NK-92 treated with Interleukin-12 subunit alpha and Interleukin-12 subunit beta, amount 100 ng/mL, for 24 hours (cell line): ENCODE results near the gene CD14.
"Not testable (repeated sequence)": the region's sequence is repeated elsewhere in the genome, so short reads cannot be mapped to it uniquely, and the experiment has no call there.

Experiments used
- DNase-seq: peaks from one replicate; lab custom pipeline; 2025; lab: John Stamatoyannopoulos, UW

Gene CD14

DNA sequence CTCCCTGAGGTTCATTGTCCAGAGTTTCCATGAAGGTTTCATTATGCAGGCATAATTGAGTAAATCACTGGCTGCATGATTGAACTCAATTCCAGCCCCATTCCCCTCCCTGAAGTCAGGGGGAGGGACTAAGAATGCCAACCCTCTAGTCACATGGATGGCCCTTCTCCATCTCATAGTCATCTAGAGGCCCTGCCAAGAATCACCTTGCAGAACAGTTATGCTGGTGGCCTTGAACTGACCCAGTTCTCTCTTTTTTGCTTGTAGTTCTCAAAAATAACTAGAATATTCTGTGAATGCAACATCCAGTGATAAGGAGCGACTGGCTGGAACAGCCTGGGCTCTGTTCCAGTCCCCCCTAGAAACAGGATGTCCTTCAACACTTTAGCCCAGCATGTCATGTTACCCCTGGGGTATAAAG, 36.6 kb downstream of the CD14 start:
- DNase-seq = no peak

DNA sequence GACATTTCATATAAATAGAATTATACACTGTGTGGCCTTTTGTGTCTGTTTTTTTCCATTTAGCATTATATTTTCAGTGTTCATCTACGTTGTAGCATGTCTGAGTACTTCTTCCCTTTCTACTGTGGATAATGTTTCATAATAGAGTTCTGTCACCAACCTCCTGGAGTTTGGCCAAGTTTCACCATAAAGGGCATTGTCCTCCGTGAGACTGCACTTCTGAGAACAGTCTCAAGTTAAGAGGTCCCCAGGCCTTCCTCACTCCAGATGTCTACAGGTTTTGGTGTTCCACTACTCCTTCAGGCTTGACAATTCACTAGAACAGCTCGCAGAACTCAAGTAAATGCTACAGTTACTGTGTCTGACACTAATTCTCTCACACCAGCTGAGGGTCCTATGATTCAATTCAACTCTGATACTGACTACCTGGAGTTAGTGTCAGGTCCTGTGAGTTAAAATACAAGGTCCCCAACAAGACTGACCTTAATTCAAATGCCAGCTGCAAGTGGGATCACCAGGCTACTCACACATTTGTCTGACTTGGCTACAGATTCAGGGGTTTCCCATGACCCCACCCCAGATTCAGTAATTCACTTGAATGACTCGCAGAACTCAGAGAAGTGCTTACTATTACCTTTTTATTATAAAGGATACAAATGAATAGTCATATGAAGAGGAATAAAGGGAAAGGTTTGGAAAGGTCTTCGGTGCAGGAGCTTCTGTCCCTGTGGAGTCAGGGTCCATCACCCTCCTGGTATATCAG, 37.3 kb downstream of the CD14 start:
- no peak for DNase-seq

DNA sequence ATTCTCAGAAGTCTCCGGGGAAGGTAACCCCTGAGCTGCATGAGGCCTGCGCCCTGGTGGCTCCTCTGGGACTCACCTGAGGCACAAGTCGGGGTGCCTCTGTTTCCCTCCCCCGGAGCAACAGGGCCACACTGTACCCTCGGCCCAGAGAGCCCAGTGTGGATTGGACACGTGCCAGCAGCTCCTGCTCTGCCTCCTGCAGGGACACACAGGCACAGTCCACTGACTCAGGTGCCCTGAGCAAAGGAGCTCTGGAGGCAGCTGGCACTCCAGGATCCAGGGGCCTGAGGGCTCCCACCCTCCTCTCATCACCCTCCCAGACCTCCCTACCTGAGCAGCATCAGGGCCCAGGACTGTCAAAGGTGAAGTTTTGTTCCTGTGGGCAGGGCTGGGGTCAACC, 38.8 kb downstream of the CD14 start:
- no peak for DNase-seq

DNA sequence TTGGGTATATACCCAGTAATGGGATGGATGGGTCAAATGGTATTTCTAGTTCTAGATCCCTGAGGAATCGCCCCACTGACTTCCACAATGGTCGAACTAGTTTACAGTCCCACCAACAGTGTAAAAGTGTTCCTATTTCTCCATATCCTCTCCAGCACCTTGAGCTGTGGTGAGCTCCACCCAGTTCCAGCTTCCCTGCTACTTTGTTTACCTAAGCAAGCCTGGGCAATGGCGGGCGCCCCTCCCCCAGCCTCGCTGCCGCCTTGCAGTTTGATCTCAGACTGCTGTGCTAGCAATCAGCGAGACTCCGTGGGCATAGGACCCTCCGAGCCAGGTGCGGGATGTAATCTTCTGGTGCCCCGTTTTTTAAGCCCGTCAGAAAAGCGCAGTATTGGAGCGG, 39.9 kb downstream of the CD14 start:
- not testable (repeated sequence) for DNase-seq

DNA sequence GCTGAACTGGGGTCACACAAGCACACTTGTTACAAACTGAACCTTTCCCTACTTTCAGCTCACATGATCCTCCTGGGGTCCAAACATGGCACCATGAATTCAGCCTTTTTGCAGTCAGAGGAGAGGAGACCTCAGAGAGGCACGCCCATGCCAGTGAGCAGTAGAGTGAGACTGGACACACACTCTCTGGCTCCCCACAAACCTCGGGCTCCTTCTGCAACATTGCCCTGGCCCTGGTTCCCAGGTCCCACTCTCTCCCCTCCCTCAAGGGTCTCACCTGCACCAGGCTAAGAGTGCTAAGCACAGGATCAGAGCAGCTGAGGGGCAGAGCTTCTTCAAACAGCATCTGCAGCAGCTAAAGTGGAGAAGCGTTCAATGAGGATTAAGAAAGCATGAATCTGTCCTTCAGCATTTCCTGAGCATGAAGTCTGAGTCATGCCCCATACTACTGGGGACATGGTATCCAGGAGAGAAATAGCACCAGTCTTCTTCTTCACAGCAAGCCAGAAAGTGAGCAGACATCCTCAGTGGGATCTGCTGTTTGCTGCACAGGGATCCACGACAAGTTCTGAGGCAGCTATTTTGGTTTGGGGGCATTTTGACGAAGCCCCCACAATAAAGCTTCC, 41.1 kb downstream of the CD14 start:
- no peak for DNase-seq

DNA sequence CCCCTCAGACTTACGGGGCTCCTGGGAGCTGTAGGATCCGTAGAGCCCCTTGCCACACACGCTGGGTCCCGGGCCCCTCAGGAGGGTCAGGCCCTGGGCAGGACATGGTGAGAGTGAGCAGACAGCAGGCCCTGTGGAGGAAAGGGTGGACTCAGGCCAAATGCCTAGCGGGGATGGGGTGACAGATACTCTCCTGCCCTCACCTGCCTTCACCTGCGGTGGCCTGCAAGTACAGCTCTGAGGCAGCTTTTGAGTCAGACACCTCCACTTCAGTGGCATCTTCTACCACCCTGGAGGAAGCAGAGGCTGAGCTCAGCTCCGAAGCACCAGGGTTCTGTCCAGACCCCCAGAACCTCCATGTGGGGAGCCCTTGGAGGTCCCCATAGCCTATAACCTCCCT, 42.1 kb downstream of the CD14 start:
- DNase-seq = no peak

DNA sequence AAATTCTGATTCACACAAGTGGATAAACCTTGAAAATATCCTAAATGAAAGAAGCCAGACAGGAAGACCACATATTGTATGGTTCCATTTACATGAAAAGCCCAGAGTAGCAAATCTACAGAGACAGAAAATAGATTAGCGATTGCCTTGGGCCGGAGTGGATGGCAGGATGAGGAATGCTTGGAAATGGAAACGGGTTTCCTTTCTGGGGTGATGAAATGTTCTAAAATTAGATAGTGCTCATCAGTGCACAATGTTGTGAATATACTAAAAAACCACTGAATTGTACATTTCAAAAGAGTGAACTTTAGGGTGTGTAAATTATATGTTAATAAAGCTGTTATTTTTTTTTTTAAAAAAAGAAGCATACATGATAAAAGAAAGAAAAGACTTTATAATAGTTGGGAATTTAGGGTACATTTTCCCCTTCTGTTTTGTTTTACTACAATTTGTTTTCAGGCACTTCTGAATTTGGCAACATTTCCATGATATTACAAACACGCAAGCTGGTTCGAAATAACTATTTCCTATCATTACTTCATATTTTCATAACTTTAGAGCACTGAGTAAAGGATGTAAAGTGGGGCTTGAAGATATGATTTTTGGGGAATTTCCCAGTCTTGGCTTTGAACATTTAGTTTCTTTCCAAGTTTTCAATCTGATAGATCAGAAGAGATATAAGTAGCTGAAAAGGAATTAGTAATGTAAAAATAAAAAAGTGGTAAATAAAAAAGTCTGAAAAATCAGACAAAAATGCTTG, 44.5 kb downstream of the CD14 start:
- no peak for DNase-seq

DNA sequence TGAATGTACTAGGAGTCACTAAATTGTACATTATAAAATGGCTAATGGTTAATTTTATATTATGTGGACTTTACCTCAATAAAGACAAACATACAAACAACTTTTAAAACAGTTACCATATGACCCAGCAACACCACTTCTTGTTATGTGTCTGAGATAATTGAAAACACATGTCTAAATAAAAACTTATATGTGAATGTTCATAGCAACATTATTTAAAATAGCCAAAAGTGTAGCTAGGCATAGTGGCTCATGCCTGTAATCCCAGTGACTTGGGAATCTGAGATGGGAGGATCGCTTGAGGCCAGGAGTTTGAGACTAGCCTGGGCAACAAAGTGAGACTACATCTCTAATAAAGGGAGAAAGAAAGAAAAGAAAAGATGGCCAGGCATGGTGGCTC, 45.5 kb downstream of the CD14 start:
- no peak for DNase-seq
